Activated CD8-positive, alpha-beta T cell treated with anti-CD3 and anti-CD28 coated beads for 36 hours (primary cell): ENCODE results near the gene PCBP4. TPM values are rescaled to one million over a fixed set of nuclear protein-coding genes. Genes with fewer than 3 reads are reported as not detected.

ENCODE experiments used
- ATAC-seq: fragments of 200-7000 bp; cut with Tn5 transposase; one replicate; pipeline ENCODE4 v1.10.0; 2021; ENCODE audit warnings: mild to moderate bottlenecking, moderate library complexity
- CTCF ChIA-PET: fragments of 350-600 bp; sonication (Branson Sonifier 250); formaldehyde crosslinking; loops from one replicate; lab custom pipeline; 2021; ENCODE audit warnings: antibody characterized with exemption; lab: Charles Lee
- POLR2A ChIA-PET: fragments of 350-600 bp; sonication (Branson Sonifier 250); formaldehyde crosslinking; loops from one replicate; lab custom pipeline; 2021; ENCODE audit warnings: antibody characterized with exemption; lab: Charles Lee
- DNase-seq: peaks from one replicate; pipeline ENCODE4 v3.0.0-alpha.2; 2020
- H3K27ac Mint-ChIP-seq: one replicate; pipeline ENCODE4 v1.8.0; 2021; ENCODE audit warnings: mild to moderate bottlenecking, mixed read lengths
- H3K27me3 Mint-ChIP-seq: one replicate; pipeline ENCODE4 v1.8.0; 2021; ENCODE audit warnings: mixed read lengths
- H3K36me3 Mint-ChIP-seq: one replicate; pipeline ENCODE4 v1.8.0; 2021; ENCODE audit warnings: low read depth, mixed read lengths
- H3K4me1 Mint-ChIP-seq: one replicate; pipeline ENCODE4 v1.8.0; 2021; ENCODE audit warnings: low read depth, mixed read lengths
- H3K4me3 Mint-ChIP-seq: one replicate; pipeline ENCODE4 v1.8.0; 2021; ENCODE audit warnings: mild to moderate bottlenecking, moderate library complexity, mixed read lengths
- H3K9me3 Mint-ChIP-seq: one replicate; pipeline ENCODE4 v1.8.0; 2021; ENCODE audit warnings: mixed read lengths
- intact Hi-C: fragments of 100-400 bp; cut with micrococcal nuclease; formaldehyde crosslinking; loops from one replicate; pipeline ENCODE4 v1.10.0; 2022
- total RNA-seq, 2 experiments: library from RNA; stranded (reverse); gene quantifications; one replicate each; pipeline ENCODE4 v1.2.3, GENCODE V29; 2021
- TF ChIP-seq, protein P1 (sequence below): fragments of 200-600 bp; IDR thresholded peaks from one replicate; pipeline ENCODE4 v1.8.0; 2022; ENCODE audit warnings: antibody characterized with exemption, mild to moderate bottlenecking

Gene PCBP4
- total RNA-seq, 2 experiments from 2014 or later: 8.4 to 9.6 TPM

DNA sequence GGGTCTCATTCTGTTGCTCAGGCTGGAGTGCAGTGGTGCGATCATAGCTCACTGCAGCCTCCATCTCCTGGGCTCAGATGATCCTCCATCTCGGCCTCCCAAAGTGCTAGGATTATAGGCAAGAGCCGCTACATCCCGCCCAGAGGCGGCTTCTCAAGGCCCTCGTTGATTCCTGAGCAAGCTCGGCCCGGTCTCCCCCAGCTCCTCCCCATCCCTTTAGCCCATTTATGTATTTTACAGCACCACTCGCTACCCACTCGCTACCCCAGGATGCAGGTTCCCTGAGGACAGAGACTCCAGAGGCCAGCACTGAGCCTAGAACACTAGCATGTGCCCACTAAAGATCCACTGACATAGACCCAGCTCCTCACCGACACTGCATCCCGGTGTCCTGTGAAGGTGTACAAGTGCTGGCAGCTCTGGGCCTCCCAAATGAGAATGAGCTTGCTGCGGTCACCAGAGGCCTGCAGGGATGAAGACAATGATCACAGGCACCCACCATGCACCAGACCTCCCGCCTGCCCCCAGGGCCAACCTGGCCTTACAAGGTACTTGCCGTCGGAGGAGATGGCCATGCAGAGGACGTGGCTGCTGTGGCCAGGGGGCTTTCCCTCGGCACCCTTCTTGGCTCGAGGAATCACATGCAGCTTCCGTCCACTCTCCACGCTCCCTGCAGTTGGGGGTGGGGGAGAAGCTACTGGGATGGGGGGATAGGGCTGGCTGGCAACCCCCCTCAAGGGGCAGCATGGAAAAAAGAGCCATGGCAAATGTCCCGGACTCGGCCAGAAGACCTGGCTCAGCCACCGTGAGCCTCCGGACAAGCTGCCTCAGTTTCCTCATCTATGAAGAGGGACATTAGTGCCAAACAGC, 31.1 kb downstream of the PCBP4 start:
- ATAC-seq (no peak), DNase-seq (no peak)
- peaks cover 51% of the 10 kb centered on the region for H3K36me3 Mint-ChIP-seq
- ChIA-PET POLR2A (interaction anchor here (1.3 kb wide), 1 partner anchor 33 kb away, joined by 3 read pairs; no protein-coding TSS in a partner anchor), CTCF (no interaction called here)
- no peak overlapping the region for H3K27ac Mint-ChIP-seq
- peaks cover 20% of the 10 kb centered on the region for H3K4me1 Mint-ChIP-seq
- H3K4me3 Mint-ChIP-seq: no peak overlapping the region
- H3K9me3 Mint-ChIP-seq: no peaks in the 10 kb centered on the region
- H3K27me3 Mint-ChIP-seq: no peaks in the 10 kb centered on the region
- TF ChIP-seq, protein P1, sequence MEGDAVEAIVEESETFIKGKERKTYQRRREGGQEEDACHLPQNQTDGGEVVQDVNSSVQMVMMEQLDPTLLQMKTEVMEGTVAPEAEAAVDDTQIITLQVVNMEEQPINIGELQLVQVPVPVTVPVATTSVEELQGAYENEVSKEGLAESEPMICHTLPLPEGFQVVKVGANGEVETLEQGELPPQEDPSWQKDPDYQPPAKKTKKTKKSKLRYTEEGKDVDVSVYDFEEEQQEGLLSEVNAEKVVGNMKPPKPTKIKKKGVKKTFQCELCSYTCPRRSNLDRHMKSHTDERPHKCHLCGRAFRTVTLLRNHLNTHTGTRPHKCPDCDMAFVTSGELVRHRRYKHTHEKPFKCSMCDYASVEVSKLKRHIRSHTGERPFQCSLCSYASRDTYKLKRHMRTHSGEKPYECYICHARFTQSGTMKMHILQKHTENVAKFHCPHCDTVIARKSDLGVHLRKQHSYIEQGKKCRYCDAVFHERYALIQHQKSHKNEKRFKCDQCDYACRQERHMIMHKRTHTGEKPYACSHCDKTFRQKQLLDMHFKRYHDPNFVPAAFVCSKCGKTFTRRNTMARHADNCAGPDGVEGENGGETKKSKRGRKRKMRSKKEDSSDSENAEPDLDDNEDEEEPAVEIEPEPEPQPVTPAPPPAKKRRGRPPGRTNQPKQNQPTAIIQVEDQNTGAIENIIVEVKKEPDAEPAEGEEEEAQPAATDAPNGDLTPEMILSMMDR: no peak
- intact Hi-C loops: no loop called here

GRCh38 chr3:51934991-51935885, 32.0 kb downstream of the PCBP4 start:
- ChIA-PET POLR2A (interaction anchor here (1.2 to 1.8 kb wide), 2 partner anchors 8 to 27 kb away, joined by 4 to 7 read pairs; no protein-coding TSS in a partner anchor), CTCF (no interaction called here)
- H3K36me3 Mint-ChIP-seq: peaks cover 44% of the 10 kb centered on the region
- ATAC-seq: no peak
- H3K27ac Mint-ChIP-seq: no peak overlapping the region
- H3K4me3 Mint-ChIP-seq: no peak overlapping the region
- H3K9me3 Mint-ChIP-seq: no peaks in the 10 kb centered on the region
- TF ChIP-seq, protein P1: no peak
- intact Hi-C loops: no loop called here
- no peaks in the 10 kb centered on the region for H3K27me3 Mint-ChIP-seq
- peaks cover 13% of the 10 kb centered on the region for H3K4me1 Mint-ChIP-seq
- no peak for DNase-seq

DNA sequence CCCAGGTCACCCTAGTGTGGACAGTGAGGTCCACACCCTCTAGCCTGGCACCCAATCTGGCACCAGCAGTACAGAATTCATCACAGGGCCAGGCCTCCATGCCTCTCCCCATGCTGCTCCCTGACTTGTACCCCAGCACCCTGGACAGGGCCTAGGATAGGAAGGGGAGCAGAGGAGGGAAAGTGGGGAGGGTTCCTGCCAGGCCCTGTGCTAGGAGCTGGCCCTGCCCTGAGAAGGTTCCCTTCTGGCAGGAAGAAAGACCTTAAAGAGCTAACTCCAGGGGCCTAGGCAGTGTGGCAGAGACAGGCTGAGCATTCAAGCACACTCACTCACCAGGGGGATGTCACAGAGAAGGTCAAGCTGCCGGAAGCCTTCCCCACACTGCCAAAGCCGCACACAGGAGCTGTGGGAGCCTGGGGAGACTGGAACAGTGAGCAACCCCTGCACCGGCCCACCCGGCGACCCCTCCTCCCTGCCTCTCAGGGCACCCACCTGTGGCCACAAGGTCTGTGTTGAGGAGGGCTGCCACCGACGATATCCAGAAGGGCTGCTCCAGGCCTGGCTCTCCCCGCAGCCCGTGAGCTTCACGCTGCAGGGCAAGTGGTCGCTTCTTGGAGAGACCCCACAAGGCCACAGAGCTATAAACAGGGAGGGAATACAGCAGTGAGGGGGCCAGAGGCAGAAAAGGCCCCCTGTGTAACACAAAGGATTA, 33.0 kb downstream of the PCBP4 start:
- peaks cover 7% of the 10 kb centered on the region for H3K4me1 Mint-ChIP-seq
- H3K9me3 Mint-ChIP-seq: no peaks in the 10 kb centered on the region
- intact Hi-C loops: no loop called here
- DNase-seq (no peak), ATAC-seq (no peak)
- H3K27ac Mint-ChIP-seq: no peak overlapping the region
- H3K36me3 Mint-ChIP-seq: peaks cover 43% of the 10 kb centered on the region
- CTCF ChIA-PET: no interaction called here
- POLR2A ChIA-PET: interaction anchor here (1.2 to 1.8 kb wide), 2 partner anchors 9 to 28 kb away, joined by 4 to 7 read pairs; no protein-coding TSS in a partner anchor
- TF ChIP-seq, protein P1: no peak
- H3K4me3 Mint-ChIP-seq: no peak overlapping the region
- no peaks in the 10 kb centered on the region for H3K27me3 Mint-ChIP-seq

DNA sequence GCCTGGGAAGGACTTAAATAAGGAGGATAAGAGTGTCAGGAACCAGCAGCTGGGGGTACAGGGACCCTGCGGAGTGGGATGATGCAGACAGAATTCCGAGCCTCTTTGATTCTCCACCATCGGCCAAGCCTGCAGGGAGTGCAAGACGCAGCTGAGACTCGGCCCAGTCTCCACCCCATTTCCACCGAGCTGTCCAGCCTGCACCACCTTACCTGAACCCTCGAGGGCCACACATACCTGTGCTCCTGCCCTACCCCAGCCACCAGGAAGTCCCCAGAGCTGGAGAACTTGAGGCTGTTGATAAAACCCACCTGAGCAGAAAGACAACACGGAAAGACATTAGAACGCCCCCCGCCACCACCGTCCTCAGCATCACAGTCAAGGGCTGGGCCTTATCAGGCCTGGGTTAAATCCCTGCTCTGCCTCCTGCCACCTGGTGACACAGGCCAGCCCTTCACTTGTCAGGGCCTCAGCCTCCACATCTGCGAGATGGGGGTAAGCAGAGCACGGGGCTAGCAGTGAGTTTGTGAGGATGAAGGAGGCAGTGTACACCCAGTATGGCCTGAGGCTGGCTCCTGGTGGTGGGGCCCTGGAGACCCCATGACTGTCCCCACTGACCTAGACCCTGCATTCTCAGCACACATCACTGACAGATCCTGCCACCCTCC, 33.6 kb downstream of the PCBP4 start:
- Mint-ChIP-seq H3K9me3 (no peaks in the 10 kb centered on the region), H3K27ac (no peak overlapping the region), H3K27me3 (no peaks in the 10 kb centered on the region), H3K4me1 (peaks cover 3% of the 10 kb centered on the region), H3K4me3 (no peak overlapping the region), H3K36me3 (peaks cover 40% of the 10 kb centered on the region)
- DNase-seq (no peak), ATAC-seq (no peak)
- TF ChIP-seq, protein P1: no peak
- intact Hi-C loops: no loop called here
- CTCF ChIA-PET: interaction anchor here (1.9 kb wide), 1 partner anchor 8 kb away, joined by 10 read pairs; the partner anchor contains the start of gene RRP9
- POLR2A ChIA-PET: interaction anchor here (0.8 to 1.8 kb wide), 3 partner anchors 8 to 21 kb away, joined by 3 to 7 read pairs (median 4); partner anchors contain the start of gene RRP9
